ENCODE data around the gene TNNC2. TPM values are rescaled to one million over a fixed set of nuclear protein-coding genes. Genes with fewer than 3 reads are reported as not detected.

The TNNC2 gene
- total and polyA plus RNA-seq, 2 of the 13 experiments (the other 11 are each of a cell fraction or from before 2014, with no cell fraction given), result 1.8 to 4.7 TPM

- no peak for TF ChIP-seq HNF1A (IDR thresholded peaks at IDR 0.05; ENCODE audit: low read depth)
- TF ChIP-seq HNF1A (CRISPR knock-in tag; IDR thresholded peaks at IDR 0.05; ENCODE audit: borderline replicate concordance), result no peak
- TF ChIP-seq ZNF24 (IDR thresholded peaks at IDR 0.05), result no peak
- 0 out of 2 replicates have a peak, but pooled peaks have one; percentile 40 for TF ChIP-seq DNMT3B (CRISPR knock-in tag; conservative IDR thresholded peaks at IDR 0.05)
- no peak for TF ChIP-seq ZFX (CRISPR knock-in tag; IDR thresholded peaks at IDR 0.05; ENCODE audit: low read depth)
- no peak for TF ChIP-seq ZNF883 (CRISPR knock-in tag; IDR thresholded peaks at IDR 0.05; ENCODE audit: not compliant biosample characterization)
- TF ChIP-seq CBX5 (CRISPR knock-in tag; IDR thresholded peaks at IDR 0.05; ENCODE audit: borderline replicate concordance), result 0 out of 2 replicates have a peak, but pooled peaks have one; percentile 31
- no peak for TF ChIP-seq NFYB (CRISPR knock-in tag; IDR thresholded peaks at IDR 0.05)
- TF ChIP-seq HMG20A (CRISPR knock-in tag; IDR thresholded peaks at IDR 0.05; ENCODE audit: borderline replicate concordance), result no peak
- TF ChIP-seq ZNF761 (CRISPR knock-in tag; conservative IDR thresholded peaks at IDR 0.05), result no peak
- no peak for TF ChIP-seq ZFYVE20 (CRISPR knock-in tag; IDR thresholded peaks at IDR 0.05; ENCODE audit: borderline replicate concordance, low read depth)
- 0 out of 2 replicates have a peak, but pooled peaks have one; percentile 20 for TF ChIP-seq MEIS2 (CRISPR knock-in tag; IDR thresholded peaks at IDR 0.05)
- TF ChIP-seq THRA (CRISPR knock-in tag; IDR thresholded peaks at IDR 0.05; ENCODE audit: borderline replicate concordance), result no peak
- TF ChIP-seq ZNF552 (CRISPR knock-in tag; IDR thresholded peaks at IDR 0.05; ENCODE audit: borderline replicate concordance), result no peak
- TF ChIP-seq MAZ (IDR thresholded peaks at IDR 0.05; ENCODE audit: borderline replicate concordance, low read depth, low read length), result no peak
- TF ChIP-seq MAZ (CRISPR knock-in tag; IDR thresholded peaks at IDR 0.05; ENCODE audit: low read depth), result no peak
- TF ChIP-seq FOSL2 (CRISPR knock-in tag; IDR thresholded peaks at IDR 0.05), result peak; percentile 58
- no peak for TF ChIP-seq CBX1 (IDR thresholded peaks at IDR 0.05; ENCODE audit: low read depth)
- TF ChIP-seq SIN3B (IDR thresholded peaks at IDR 0.05; ENCODE audit: low read length), result no peak
- TF ChIP-seq ZNF367 (CRISPR knock-in tag; IDR thresholded peaks at IDR 0.05; ENCODE audit: borderline replicate concordance), result no peak
- TF ChIP-seq GPN1 (CRISPR knock-in tag; IDR thresholded peaks at IDR 0.05; ENCODE audit: borderline replicate concordance), result no peak
- TF ChIP-seq, protein P1, sequence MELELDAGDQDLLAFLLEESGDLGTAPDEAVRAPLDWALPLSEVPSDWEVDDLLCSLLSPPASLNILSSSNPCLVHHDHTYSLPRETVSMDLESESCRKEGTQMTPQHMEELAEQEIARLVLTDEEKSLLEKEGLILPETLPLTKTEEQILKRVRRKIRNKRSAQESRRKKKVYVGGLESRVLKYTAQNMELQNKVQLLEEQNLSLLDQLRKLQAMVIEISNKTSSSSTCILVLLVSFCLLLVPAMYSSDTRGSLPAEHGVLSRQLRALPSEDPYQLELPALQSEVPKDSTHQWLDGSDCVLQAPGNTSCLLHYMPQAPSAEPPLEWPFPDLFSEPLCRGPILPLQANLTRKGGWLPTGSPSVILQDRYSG (CRISPR knock-in tag; IDR thresholded peaks at IDR 0.05), result no peak
- TF ChIP-seq RFX5 (IDR thresholded peaks at IDR 0.05; ENCODE audit: low read depth, low read length), result no peak
- no peak for TF ChIP-seq ZFP62 (CRISPR knock-in tag; IDR thresholded peaks at IDR 0.05)
- no peak for TF ChIP-seq CHD4 (IDR thresholded peaks at IDR 0.05; ENCODE audit: borderline replicate concordance, low read length)
- TF ChIP-seq KLF11 (CRISPR knock-in tag; IDR thresholded peaks at IDR 0.05), result no peak
- TF ChIP-seq ZNF607 (CRISPR knock-in tag; IDR thresholded peaks at IDR 0.05; ENCODE audit: borderline replicate concordance), result no peak
Measured at GRCh38 chr20:45826381-45827019, 612 bp downstream of the TNNC2 start (continued).
